CD4-positive, alpha-beta T cell treated with Interleukin-4 for 1 hour (primary cell): Measurements from ENCODE around the gene PRCP.

ENCODE experiments used
- DNase-seq, 2 donors: peaks; one replicate each; pipeline ENCODE4 v3.0.0-alpha.2; 2020 to 2022

The PRCP gene

GRCh38 chr11:82826526-82826925 lies 73.7 kb downstream of the PRCP start:
- no peak for DNase-seq

- DNase-seq, result no peak
These were observed 76.3 kb downstream of the PRCP start for GRCh38 chr11:82823647-82824619.

- DNase-seq, result no peak
These were observed 81.7 kb downstream of the PRCP start for GRCh38 chr11:82818409-82819043.

- DNase-seq, result no peak
These were observed 84.8 kb downstream of the PRCP start for GRCh38 chr11:82815406-82815805.

GRCh38 chr11:82814379-82814778 lies 85.9 kb downstream of the PRCP start:
- no peak for DNase-seq

- no peak for DNase-seq
These were observed 88.9 kb downstream of the PRCP start for GRCh38 chr11:82811369-82811768.

GRCh38 chr11:82810738-82811137 lies 89.5 kb downstream of the PRCP start:
- no peak for DNase-seq

- no peak for DNase-seq
These were observed 89.9 kb downstream of the PRCP start for GRCh38 chr11:82810326-82810725.

GRCh38 chr11:82807646-82808045 lies 92.6 kb downstream of the PRCP start:
- no peak for DNase-seq

GRCh38 chr11:82802710-82803109 lies 97.5 kb downstream of the PRCP start:
- no peak for DNase-seq

GRCh38 chr11:82796998-82797961 lies 103.0 kb downstream of the PRCP start:
- DNase-seq, result no peak

- no peak for DNase-seq
These were observed 105.7 kb downstream of the PRCP start for GRCh38 chr11:82794490-82794889.

GRCh38 chr11:82792822-82793569 lies 107.2 kb downstream of the PRCP start:
- no peak for DNase-seq

- DNase-seq, result no peak
These were observed 107.9 kb downstream of the PRCP start for GRCh38 chr11:82792319-82792718.

- DNase-seq, result no peak
These were observed 108.5 kb downstream of the PRCP start for GRCh38 chr11:82791779-82792178.

- DNase-seq, result no peak
These were observed 109.3 kb downstream of the PRCP start for GRCh38 chr11:82790723-82791484.

- DNase-seq, result no peak
These were observed 112.2 kb downstream of the PRCP start for GRCh38 chr11:82787981-82788380.

- DNase-seq, result no peak
These were observed 113.4 kb downstream of the PRCP start for GRCh38 chr11:82786836-82787235.

GRCh38 chr11:82786001-82786400 lies 114.2 kb downstream of the PRCP start:
- DNase-seq, result no peak

GRCh38 chr11:82782825-82783374 lies 117.3 kb downstream of the PRCP start:
- DNase-seq, result no peak

GRCh38 chr11:82778776-82779175 lies 121.5 kb downstream of the PRCP start:
- DNase-seq, result no peak
